DMS53 treated with DMSO at 0.1 percent for 48 hours (cell line): Measurements from ENCODE around the gene SYPL1.
"Not testable (repeated sequence)": the region's sequence is repeated elsewhere in the genome, so short reads cannot be mapped to it uniquely, and the experiment has no call there.

Source experiments
- DNase-seq: peaks from one replicate; lab custom pipeline; 2025; ENCODE audit not compliant: unreplicated experiment; lab: John Stamatoyannopoulos, UW

Gene SYPL1

DNA sequence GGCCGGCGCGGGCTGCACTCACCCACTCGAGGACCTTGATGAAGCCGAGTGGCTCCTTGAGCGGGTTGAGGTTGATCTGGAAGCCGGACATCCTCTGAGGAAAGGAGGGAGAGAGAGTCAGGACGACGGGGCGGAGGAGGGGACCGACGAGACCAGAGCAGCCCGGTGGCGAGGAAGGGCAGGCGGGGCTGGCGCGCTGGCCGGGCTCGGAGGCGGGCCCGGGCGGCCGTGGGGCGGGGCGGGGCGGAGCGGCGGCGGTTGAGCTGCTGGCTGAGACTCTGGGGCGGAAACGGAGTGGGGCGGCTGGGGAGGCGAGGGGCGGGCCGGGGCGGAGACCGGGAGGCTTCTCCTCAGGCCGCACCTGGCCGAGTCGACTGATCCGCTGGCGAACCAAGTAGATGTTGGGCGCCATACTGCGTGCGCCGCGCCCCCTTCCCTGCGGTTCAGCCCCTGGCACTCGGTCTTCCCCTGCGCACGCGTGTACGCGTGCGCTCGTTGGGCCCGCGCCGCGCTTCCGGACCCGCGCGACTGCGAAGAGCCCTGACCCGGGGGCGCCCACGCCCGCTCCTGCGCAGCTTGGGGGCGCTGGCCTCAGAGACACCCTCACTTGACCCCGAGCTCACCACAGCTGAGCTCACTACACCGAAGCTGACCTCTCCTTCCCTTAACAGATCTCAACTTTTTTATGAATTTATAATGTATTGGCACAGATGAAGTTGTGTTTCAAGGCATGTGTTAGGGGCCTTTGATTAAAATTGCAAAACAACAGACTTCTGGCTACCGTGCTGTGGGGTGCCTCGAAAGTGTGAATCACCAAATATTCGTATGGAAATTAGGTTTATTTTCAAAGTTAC is at the start of gene SYPL1:
TSS of gene SYPL1 (minus strand) at position 195 of the 854 bp plus-strand sequence. CDS start at position 91, 104 bp downstream.
- peak; percentile 94 for DNase-seq

- DNase-seq: no peak
These were observed 42.9 kb upstream of the SYPL1 start for GRCh38 chr7:106155027-106155426.

GRCh38 chr7:106153891-106154449 is 41.9 kb upstream of the SYPL1 start:
- DNase-seq: peak; percentile 85

DNA sequence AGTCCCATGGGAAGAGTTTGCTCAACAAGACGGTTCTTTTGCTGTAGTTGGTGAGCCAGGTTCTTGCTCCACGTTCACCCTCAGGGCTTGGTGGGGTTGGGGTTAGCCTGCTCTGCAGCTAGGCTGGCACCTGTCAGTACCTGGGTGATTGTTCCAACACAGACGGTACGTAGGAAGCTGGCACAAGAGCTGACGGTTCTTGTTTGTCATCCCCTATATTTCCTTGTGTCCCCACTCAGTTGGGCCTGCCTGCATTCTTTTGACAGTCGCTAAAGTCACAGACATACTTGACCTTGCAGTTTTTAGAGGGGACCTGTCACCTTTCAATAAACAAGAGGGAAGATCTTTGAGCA is 40.2 kb upstream of the SYPL1 start:
- DNase-seq: no peak

GRCh38 chr7:106151459-106152312 is 39.6 kb upstream of the SYPL1 start:
- no peak for DNase-seq

GRCh38 chr7:106143711-106144337 is 31.7 kb upstream of the SYPL1 start:
- no peak for DNase-seq

- no peak for DNase-seq
These were observed 30.0 kb upstream of the SYPL1 start for GRCh38 chr7:106142136-106142535.

- DNase-seq: no peak
These were observed 28.5 kb upstream of the SYPL1 start for GRCh38 chr7:106140406-106141173.

- no peak for DNase-seq
These were observed 27.4 kb upstream of the SYPL1 start for GRCh38 chr7:106139265-106140251.

- DNase-seq: no peak
These were observed 26.7 kb upstream of the SYPL1 start for GRCh38 chr7:106138776-106139175.

DNA sequence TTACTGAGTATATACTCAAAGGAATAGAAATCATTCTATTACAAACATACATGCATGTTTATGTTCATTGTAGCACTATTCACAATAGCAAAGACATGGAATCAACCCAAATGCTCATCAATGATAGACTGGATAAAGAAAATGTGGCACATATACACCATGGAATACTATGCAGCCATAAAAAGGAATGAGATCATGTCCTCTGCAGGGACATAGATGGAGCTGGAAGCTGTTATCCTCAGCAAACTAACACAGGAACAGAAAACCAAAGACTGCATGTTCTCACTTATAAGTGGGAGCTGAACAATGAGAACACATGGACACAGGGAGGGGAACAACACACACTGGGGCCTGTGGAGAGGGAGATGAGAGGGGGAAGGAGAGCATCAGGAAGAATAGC is 26.1 kb upstream of the SYPL1 start:
- not testable (repeated sequence) for DNase-seq

- DNase-seq: no peak
These were observed 22.1 kb upstream of the SYPL1 start for GRCh38 chr7:106134241-106134640.

DNA sequence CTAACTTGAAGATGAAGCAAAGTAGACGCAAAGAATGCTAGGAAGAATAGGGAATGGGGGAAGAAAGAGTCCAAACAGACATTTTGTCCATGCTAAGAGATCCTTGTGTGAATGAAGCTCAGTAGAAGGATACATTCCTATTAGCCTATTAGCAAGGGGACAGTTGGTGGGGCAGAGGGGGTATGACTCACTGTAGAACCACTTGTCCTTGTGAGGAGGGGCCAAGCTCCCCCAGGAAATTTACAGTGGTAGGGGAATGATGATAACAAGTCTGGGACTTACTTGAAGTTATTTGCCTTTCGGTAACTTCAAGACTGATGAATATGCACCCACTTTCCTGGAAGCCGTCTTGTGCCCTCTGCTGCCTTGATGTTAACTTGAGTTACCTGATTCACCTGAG is 17.2 kb upstream of the SYPL1 start:
- no peak for DNase-seq

GRCh38 chr7:106128836-106129235 is 16.7 kb upstream of the SYPL1 start:
- DNase-seq: no peak

- DNase-seq: no peak
These were observed 16.1 kb upstream of the SYPL1 start for GRCh38 chr7:106127984-106128780.

GRCh38 chr7:106126170-106126938 is 14.2 kb upstream of the SYPL1 start:
- DNase-seq: no peak

GRCh38 chr7:106125417-106125816 is 13.3 kb upstream of the SYPL1 start:
- no peak for DNase-seq

GRCh38 chr7:106124186-106124585 is 12.1 kb upstream of the SYPL1 start:
- DNase-seq: no peak
